Chondrocyte (in vitro differentiated cells): Measurements from ENCODE around the gene WFS1. TPM values are rescaled to one million over a fixed set of nuclear protein-coding genes. Genes with fewer than 3 reads are reported as not detected.

Experiments used
- DNase-seq: peaks from one replicate; pipeline ENCODE4 v3.0.0; 2021; ENCODE audit warnings: mixed read lengths, low spot score
- H3K27ac Mint-ChIP-seq: one replicate; pipeline ENCODE4 v1.8.0; 2021; ENCODE audit warnings: mild to moderate bottlenecking, moderate library complexity, mixed read lengths; ENCODE audit not compliant: unreplicated experiment
- H3K27me3 Mint-ChIP-seq: 2 replicates; pipeline ENCODE4 v1.8.0; 2021; ENCODE audit warnings: low read depth, mixed read lengths
- H3K36me3 Mint-ChIP-seq: 2 replicates; pipeline ENCODE4 v1.8.0; 2021; ENCODE audit warnings: low read depth, mixed read lengths
- H3K4me1 Mint-ChIP-seq: 2 replicates; pipeline ENCODE4 v1.8.0; 2021; ENCODE audit warnings: low read depth, mild to moderate bottlenecking, mixed read lengths
- H3K4me3 Mint-ChIP-seq: one replicate; pipeline ENCODE4 v1.8.0; 2021; ENCODE audit warnings: mild to moderate bottlenecking, moderate library complexity, mixed read lengths; ENCODE audit not compliant: unreplicated experiment
- H3K9me3 Mint-ChIP-seq: 2 replicates; pipeline ENCODE4 v1.8.0; 2021; ENCODE audit warnings: low read depth, mixed read lengths
- CTCF ChIP-seq: fragments of 200-600 bp; sonication (generic); IDR thresholded peaks from 2 replicates; pipeline ENCODE4 v1.5.0; 2021; ENCODE audit warnings: antibody characterized with exemption, mild to moderate bottlenecking, moderate library complexity
- total RNA-seq: library from RNA; stranded (reverse); gene quantifications from 3 replicates; pipeline ENCODE4 v1.2.1, GENCODE V29; 2021

The WFS1 gene
- total RNA-seq, 1 donor from 2014 or later, result 54.6 TPM

DNA sequence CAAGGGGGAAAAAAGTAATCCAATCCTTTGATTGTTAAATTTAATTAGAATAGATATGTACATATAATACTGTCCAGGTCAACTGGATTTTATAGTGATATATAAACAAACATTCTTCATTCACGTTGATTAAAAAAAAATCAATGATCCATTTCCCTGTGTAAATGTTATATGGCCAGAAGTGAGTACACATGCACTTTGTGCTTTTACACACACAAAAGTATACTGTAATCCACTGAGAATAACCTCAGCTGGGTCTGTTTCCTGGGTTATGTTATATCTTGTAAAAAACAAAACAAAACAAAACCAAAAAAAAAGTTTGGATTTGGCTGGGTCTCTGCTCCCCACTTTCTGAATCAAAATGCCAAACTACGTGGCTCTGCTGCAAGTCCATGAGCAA, 51.7 kb downstream of the WFS1 start:
- TF ChIP-seq CTCF, result no peak
- H3K27ac Mint-ChIP-seq, result no peak overlapping the region
- DNase-seq, result no peak
- no peaks in the 10 kb centered on the region for H3K4me1 Mint-ChIP-seq
- no peaks in the 10 kb centered on the region for H3K9me3 Mint-ChIP-seq
- H3K27me3 Mint-ChIP-seq, result peaks cover 43% of the 10 kb centered on the region
- no peaks in the 10 kb centered on the region for H3K36me3 Mint-ChIP-seq
- no peak overlapping the region for H3K4me3 Mint-ChIP-seq

GRCh38 chr4:6322067-6322760, 52.6 kb downstream of the WFS1 start:
- Mint-ChIP-seq H3K36me3 (no peaks in the 10 kb centered on the region), H3K27ac (no peak overlapping the region), H3K27me3 (peaks cover 40% of the 10 kb centered on the region), H3K4me1 (no peaks in the 10 kb centered on the region), H3K9me3 (no peaks in the 10 kb centered on the region), H3K4me3 (no peak overlapping the region)
- no peak for DNase-seq
- TF ChIP-seq CTCF, result no peak

DNA sequence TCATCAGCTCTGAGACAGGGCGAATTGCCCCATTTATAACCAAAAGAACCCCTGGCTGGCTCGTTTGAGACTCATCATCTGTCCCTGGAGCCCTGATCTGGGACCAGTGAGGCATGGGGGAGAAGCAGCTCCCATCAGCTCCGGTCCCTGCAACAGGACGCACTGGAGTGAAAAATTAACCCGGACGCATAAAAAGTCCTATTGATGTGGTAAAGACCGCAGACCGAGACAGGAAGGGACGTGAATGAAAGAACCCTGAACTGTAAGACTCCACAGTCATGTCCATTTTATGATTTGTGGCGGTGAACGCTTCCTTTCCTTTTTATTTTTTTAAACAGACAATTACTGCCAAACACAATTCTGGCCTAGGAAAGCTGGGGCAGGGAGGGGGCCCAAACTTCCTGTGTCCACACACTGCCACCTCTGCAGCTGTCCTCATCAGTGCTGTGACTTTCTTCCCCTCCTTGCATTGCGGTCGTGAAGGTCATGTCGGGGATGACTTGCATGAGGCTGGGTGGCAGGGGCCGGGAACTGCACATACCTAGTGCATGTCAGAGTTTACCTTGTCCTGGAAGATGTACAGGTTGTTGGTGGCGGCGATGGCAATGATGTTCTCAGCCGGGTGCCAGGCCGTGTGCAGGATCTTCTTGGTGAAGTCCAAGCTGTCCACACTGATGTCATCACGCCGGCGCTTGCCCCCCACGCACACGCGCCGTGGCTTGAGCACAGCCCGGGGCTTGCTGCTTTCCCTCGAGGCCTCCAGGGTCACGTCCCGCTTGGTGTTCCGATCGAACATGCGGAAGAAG, 53.3 kb downstream of the WFS1 start:
- TF ChIP-seq CTCF, result no peak
- Mint-ChIP-seq H3K9me3 (no peaks in the 10 kb centered on the region), H3K36me3 (no peaks in the 10 kb centered on the region), H3K4me1 (no peaks in the 10 kb centered on the region), H3K27me3 (peaks cover 38% of the 10 kb centered on the region), H3K27ac (no peak overlapping the region), H3K4me3 (no peak overlapping the region)
- no peak for DNase-seq

GRCh38 chr4:6324461-6324998, 54.9 kb downstream of the WFS1 start:
- Mint-ChIP-seq H3K4me3 (no peak overlapping the region), H3K27ac (no peak overlapping the region), H3K27me3 (peaks cover 45% of the 10 kb centered on the region), H3K36me3 (no peaks in the 10 kb centered on the region), H3K9me3 (no peaks in the 10 kb centered on the region), H3K4me1 (no peaks in the 10 kb centered on the region)
- DNase-seq, result no peak
- no peak for TF ChIP-seq CTCF

- no peaks in the 10 kb centered on the region for H3K4me1 Mint-ChIP-seq
- no peak overlapping the region for H3K4me3 Mint-ChIP-seq
- no peaks in the 10 kb centered on the region for H3K9me3 Mint-ChIP-seq
- H3K36me3 Mint-ChIP-seq, result no peaks in the 10 kb centered on the region
- H3K27ac Mint-ChIP-seq, result no peak overlapping the region
- H3K27me3 Mint-ChIP-seq, result peaks cover 46% of the 10 kb centered on the region
- DNase-seq, result no peak
- no peak for TF ChIP-seq CTCF
Measured at GRCh38 chr4:6324999-6325787, 55.5 kb downstream of the WFS1 start.
